Ovary (tissue), 9 donors: Measurements from ENCODE around the gene CSNK2B. TPM values are rescaled to one million over a fixed set of nuclear protein-coding genes. Genes with fewer than 3 reads are reported as not detected.

ENCODE experiments used
- DNase-seq, 5 donors: peaks; one replicate each; pipeline ENCODE4 v3.0.0-alpha.2; 2019 to 2020
- H3K27ac ChIP-seq, 2 donors: fragments of 200-600 bp; one replicate each; pipeline versions ENCODE4 v1.5.1 to v1.8.0; 2019 to 2022
- H3K27me3 ChIP-seq: fragments of 200-600 bp; one replicate; pipeline ENCODE4 v1.8.0; 2022
- H3K36me3 ChIP-seq: fragments of 200-600 bp; sonication (generic); one replicate; pipeline ENCODE4 v1.5.1; 2019
- H3K4me1 ChIP-seq: one replicate; pipeline ENCODE4 v1.8.1; 2013; ENCODE audit warnings: mild to moderate bottlenecking, moderate library complexity; ENCODE audit not compliant: insufficient read depth
- H3K4me3 ChIP-seq: fragments of 200-600 bp; sonication (generic); one replicate; pipeline ENCODE4 v1.5.1; 2017
- H3K9me3 ChIP-seq, 2 donors: fragments of 200-600 bp in 1 of 2; sonication (generic) in 1 of 2; one replicate each; pipeline versions ENCODE4 v1.5.1 to v1.8.1; 2013 to 2019; ENCODE audit warnings: mild to moderate bottlenecking in 1 of 2, moderate library complexity in 1 of 2
- CTCF ChIP-seq, 3 donors: fragments of 450-650 bp in 2 of 3; fragments of 200-600 bp in 1 of 3; IDR thresholded peaks; one replicate each; pipeline versions ENCODE4 v1.5.1 to v1.8.0; 2016 to 2022; ENCODE audit warnings: antibody characterized with exemption in 3 of 3, mild to moderate bottlenecking in 1 of 3
- EP300 ChIP-seq: sonication (generic); formaldehyde crosslinking; IDR thresholded peaks from one replicate; pipeline ENCODE4 v1.6.1; 2017; ENCODE audit warnings: antibody characterized with exemption
- POLR2A ChIP-seq: fragments of 450-650 bp; IDR thresholded peaks from one replicate; pipeline ENCODE4 v1.6.1; 2017; ENCODE audit warnings: antibody characterized with exemption, mild to moderate bottlenecking, moderate library complexity
- WGBS, 3 donors: extraction: QIAGEN DNeasy Blood & Tissue Kit in 1 of 3; methylation state at CpG; one replicate each; pipeline versions ENCODE4 v1.1.5 to v1.1.7; 2013 to 2017; 5-methylcytosine and 5-hydroxymethylcytosine counted together
- intact Hi-C, 4 donors: fragments of 100-400 bp; cut with DNase I; formaldehyde crosslinking; loops; one replicate each; pipeline versions ENCODE4 v1.11.0 to v1.15.1; 2022 to 2023
- polyA plus RNA-seq, 2 donors: library from polyadenylated mRNA; stranded (reverse); fragments of 200-250 nt in 1 of 2; fragments of 350-450 nt in 1 of 2; fragmentation: Illumina TruSeq in 1 of 2; extraction: RNeasy Lipid Tissue Mini Kit (QIAGEN cat#74804) in 1 of 2; gene quantifications; one replicate each; pipeline ENCODE4 v1.2.3, GENCODE V29; 2013 to 2014
- total RNA-seq, 7 donors: library from RNA; depleted of rRNA in 2 of 7; stranded (reverse); fragments of >200 nt in 2 of 7; fragmentation: NEBNext Ultra II Directional in 3 of 7; extraction: Animal tissue kit (Norgen Biotek cat#: 25700) in 3 of 7; gene quantifications; one replicate each; pipeline versions ENCODE4 v1.1.0 to v1.2.4, GENCODE V29; 2016 to 2023
- donor health status: DM: no; HTN: no; CAD: no; lungs with moderate emphysema.
- donor health status: DM: no; HTN: no; CAD: no.
- donor health status: Bipolar disorder and iron deficiency.
- donor health status: DM: yes; HTN: yes; CAD: no.
- donor health status: DM: no; HTN: no; CAD: no.
- donor health status: DM: yes; HTN: yes; CAD: no.

The CSNK2B gene
- total and polyA plus RNA-seq, 9 donors = 120 to 258 (median 144) TPM

GRCh38 chr6:31666337-31666965, 571 bp downstream of the CSNK2B start:
- Histone ChIP-seq H3K27me3 (no peaks in the 10 kb centered on the region), H3K4me3 (peak overlapping the region; percentile 78), H3K27ac (peak overlapping the region; percentile 85 to 90), H3K4me1 (peaks cover 13% of the 10 kb centered on the region), H3K36me3 (no peaks in the 10 kb centered on the region), H3K9me3 (no peaks in the 10 kb centered on the region)
- intact Hi-C loops = loop anchor here in 1 of 4 donors (5.0 kb wide), 2 partner anchors 61 to 166 kb away; partner anchors contain the start of gene DDAH2
- DNase-seq = no peak
- TF ChIP-seq EP300 = no peak
- no peak for TF ChIP-seq POLR2A
- TF ChIP-seq CTCF (IDR thresholded peaks at IDR 0.05) = no peak
- 1 to 3% (median 1%) methylated on average over 15 of the region's 15 CpGs for WGBS, 3 donors

- H3K27me3 ChIP-seq = no peaks in the 10 kb centered on the region
- H3K27ac ChIP-seq = no peak within 1 kb of the TSS
- H3K4me1 ChIP-seq = peaks cover 2% of the 10 kb centered on the region
- intact Hi-C loops = loop anchor here in 2 of 4 donors (5.0 to 10.0 kb wide), 3 partner anchors 58 to 295 kb away; partner anchors contain the start of gene DDAH2 (in 1 of the 2)
- H3K36me3 ChIP-seq = no peaks in the 10 kb centered on the region
- no peaks in the 10 kb centered on the region for H3K9me3 ChIP-seq
- H3K4me3 ChIP-seq = no peak within 1 kb of the TSS
- TF ChIP-seq POLR2A (no peak), CTCF (IDR thresholded peaks at IDR 0.05) (no peak), EP300 (no peak)
- WGBS, 3 donors = 69 to 80% (median 71%) methylated on average over 8 of the region's 8 CpGs
- no peak for DNase-seq
Observed at GRCh38 chr6:31669676-31670075, 3.8 kb downstream of the CSNK2B start, which contains the start of gene LY6G5B. LY6G5B (plus strand) TSS chr6:31669976; CDS start chr6:31670951, 975 bp downstream.

GRCh38 chr6:31676322-31676903, 10.5 kb downstream of the CSNK2B start:
- Histone ChIP-seq H3K27ac (no peak overlapping the region), H3K27me3 (no peaks in the 10 kb centered on the region), H3K4me3 (no peak overlapping the region), H3K36me3 (no peaks in the 10 kb centered on the region), H3K4me1 (peaks cover under 1% of the 10 kb centered on the region), H3K9me3 (no peaks in the 10 kb centered on the region)
- TF ChIP-seq EP300 = no peak
- no peak for TF ChIP-seq POLR2A
- intact Hi-C loops = loop anchor here in 1 of 4 donors (10.0 kb wide), 1 partner anchor 288 kb away; no protein-coding TSS in a partner anchor
- no peak for DNase-seq
- 80 to 85% (median 84%) methylated on average over 4 of the region's 4 CpGs for WGBS, 3 donors

- intact Hi-C loops = loop anchor here in 1 of 4 donors (10.0 kb wide), 1 partner anchor 288 kb away; no protein-coding TSS in a partner anchor
- Histone ChIP-seq H3K4me1 (peaks cover 2% of the 10 kb centered on the region), H3K27ac (no peak overlapping the region), H3K36me3 (no peaks in the 10 kb centered on the region), H3K27me3 (no peaks in the 10 kb centered on the region), H3K4me3 (no peak overlapping the region), H3K9me3 (no peaks in the 10 kb centered on the region)
- WGBS, 3 donors = 58 to 69% (median 69%) methylated on average over 6 of the region's 6 CpGs
- no peak for TF ChIP-seq EP300
- TF ChIP-seq POLR2A = no peak
- no peak for TF ChIP-seq CTCF (IDR thresholded peaks at IDR 0.05)
- no peak for DNase-seq
Observed at GRCh38 chr6:31676904-31677303, 11.0 kb downstream of the CSNK2B start.

- 56 to 65% (median 62%) methylated on average over 8 of the region's 8 CpGs for WGBS, 3 donors
- H3K4me1 ChIP-seq = peaks cover 2% of the 10 kb centered on the region
- H3K27me3 ChIP-seq = no peaks in the 10 kb centered on the region
- no peaks in the 10 kb centered on the region for H3K9me3 ChIP-seq
- no peak overlapping the region for H3K4me3 ChIP-seq
- TF ChIP-seq EP300 (no peak), POLR2A (no peak), CTCF (IDR thresholded peaks at IDR 0.05) (no peak)
- no peak for DNase-seq
- intact Hi-C loops = loop anchor here in 1 of 4 donors (10.0 kb wide), 1 partner anchor 287 kb away; no protein-coding TSS in a partner anchor
- no peak overlapping the region for H3K27ac ChIP-seq
- no peaks in the 10 kb centered on the region for H3K36me3 ChIP-seq
Observed at GRCh38 chr6:31677955-31678354, 12.1 kb downstream of the CSNK2B start.
